GM19239 (cell line): Measurements from ENCODE around the gene IGSF10.

Experiments
- DNase-seq: peaks from one replicate; pipeline ENCODE4 v3.0.0; 2011; ENCODE audit warnings: low spot score; ENCODE audit not compliant: insufficient read length
- FAIRE-seq: peaks from 2 replicates; lab custom pipeline; 2011; peaks lifted over from hg19 to GRCh38; lab: Jason Lieb, UNC

Gene IGSF10

GRCh38 chr3:151425627-151426340, 35.1 kb downstream of the IGSF10 start:
- DNase-seq (no peak), FAIRE-seq (no peak)

- FAIRE-seq (no peak), DNase-seq (no peak)
These were observed 37.8 kb downstream of the IGSF10 start for GRCh38 chr3:151423091-151423490.

- no peak for FAIRE-seq
- DNase-seq, result no peak
These were observed 38.9 kb downstream of the IGSF10 start for GRCh38 chr3:151421938-151422337.

- FAIRE-seq (no peak), DNase-seq (no peak)
These were observed 41.1 kb downstream of the IGSF10 start for GRCh38 chr3:151419806-151420205.

- DNase-seq, result no peak
- no peak for FAIRE-seq
These were observed 45.6 kb downstream of the IGSF10 start for GRCh38 chr3:151415289-151415688.

GRCh38 chr3:151412989-151413388, 47.9 kb downstream of the IGSF10 start:
- DNase-seq (no peak), FAIRE-seq (no peak)
